Measurements from ENCODE around the gene P2RY11.

DNA sequence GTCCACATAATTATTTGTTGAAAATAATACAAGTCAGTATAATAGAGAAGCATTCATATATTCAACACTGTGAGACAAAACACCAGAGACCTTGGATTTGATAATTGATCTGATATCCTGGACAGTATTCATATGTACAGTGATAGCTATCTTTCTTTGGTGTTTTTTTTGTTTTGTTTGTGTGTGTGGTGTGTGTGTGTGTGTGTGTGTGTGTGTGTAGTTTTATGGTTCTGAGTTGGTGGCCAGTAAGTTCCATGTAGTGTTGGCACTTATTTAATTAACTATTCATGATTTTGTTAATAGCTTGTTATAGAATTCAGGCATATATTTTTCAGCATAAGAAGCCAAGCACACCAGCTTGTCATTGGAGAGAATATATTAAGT lies 7.4 kb upstream of the P2RY11 start:
- no peak for TF ChIP-seq MAZ (IDR thresholded peaks at IDR 0.05; ENCODE audit: borderline replicate concordance, low read depth, low read length)
- no peak for TF ChIP-seq CTCF (conservative IDR thresholded peaks at IDR 0.05; ENCODE audit: low read depth, low read length)
- no peak for TF ChIP-seq CEBPB (IDR thresholded peaks at IDR 0.05; ENCODE audit: low read depth, low read length)
- no peak for TF ChIP-seq POLR2A (IDR thresholded peaks at IDR 0.05; ENCODE audit: low read depth, low read length)

Data from IMR-90 (cell line).